Mesothelial cell of epicardium (in vitro differentiated cells): ENCODE data around the gene DUSP1. TPM values are rescaled to one million over a fixed set of nuclear protein-coding genes. Genes with fewer than 3 reads are reported as not detected.

Source experiments
- DNase-seq, 2 experiments: peaks; one replicate each; pipeline ENCODE4 v3.0.0; 2021; ENCODE audit warnings: low spot score in 2 of 2; ENCODE audit not compliant: unreplicated experiment in 2 of 2
- H3K27ac Mint-ChIP-seq: 2 replicates; pipeline ENCODE4 v1.8.0; 2021; ENCODE audit warnings: mixed read lengths
- H3K27me3 Mint-ChIP-seq: 2 replicates; pipeline ENCODE4 v1.8.0; 2021; ENCODE audit warnings: low read depth, mixed read lengths
- H3K36me3 Mint-ChIP-seq: 2 replicates; pipeline ENCODE4 v1.8.0; 2021; ENCODE audit warnings: mixed read lengths
- H3K4me1 Mint-ChIP-seq: 2 replicates; pipeline ENCODE4 v1.8.0; 2021; ENCODE audit warnings: mixed read lengths
- H3K4me3 Mint-ChIP-seq: 2 replicates; pipeline ENCODE4 v1.8.0; 2021; ENCODE audit warnings: mild to moderate bottlenecking, moderate library complexity, mixed read lengths
- H3K9me3 Mint-ChIP-seq: 2 replicates; pipeline ENCODE4 v1.8.0; 2021; ENCODE audit warnings: mixed read lengths
- total RNA-seq: library from RNA; stranded (reverse); gene quantifications from 3 replicates; pipeline ENCODE4 v1.2.1, GENCODE V29; 2021
- TF ChIP-seq, protein P1 (sequence below): fragments of 200-600 bp; sonication (generic); IDR thresholded peaks from one replicate; pipeline ENCODE4 v1.5.0; 2021; ENCODE audit warnings: antibody characterized with exemption; ENCODE audit not compliant: unreplicated experiment

Gene DUSP1
- total RNA-seq, 1 donor from 2014 or later: 116 TPM

DNA sequence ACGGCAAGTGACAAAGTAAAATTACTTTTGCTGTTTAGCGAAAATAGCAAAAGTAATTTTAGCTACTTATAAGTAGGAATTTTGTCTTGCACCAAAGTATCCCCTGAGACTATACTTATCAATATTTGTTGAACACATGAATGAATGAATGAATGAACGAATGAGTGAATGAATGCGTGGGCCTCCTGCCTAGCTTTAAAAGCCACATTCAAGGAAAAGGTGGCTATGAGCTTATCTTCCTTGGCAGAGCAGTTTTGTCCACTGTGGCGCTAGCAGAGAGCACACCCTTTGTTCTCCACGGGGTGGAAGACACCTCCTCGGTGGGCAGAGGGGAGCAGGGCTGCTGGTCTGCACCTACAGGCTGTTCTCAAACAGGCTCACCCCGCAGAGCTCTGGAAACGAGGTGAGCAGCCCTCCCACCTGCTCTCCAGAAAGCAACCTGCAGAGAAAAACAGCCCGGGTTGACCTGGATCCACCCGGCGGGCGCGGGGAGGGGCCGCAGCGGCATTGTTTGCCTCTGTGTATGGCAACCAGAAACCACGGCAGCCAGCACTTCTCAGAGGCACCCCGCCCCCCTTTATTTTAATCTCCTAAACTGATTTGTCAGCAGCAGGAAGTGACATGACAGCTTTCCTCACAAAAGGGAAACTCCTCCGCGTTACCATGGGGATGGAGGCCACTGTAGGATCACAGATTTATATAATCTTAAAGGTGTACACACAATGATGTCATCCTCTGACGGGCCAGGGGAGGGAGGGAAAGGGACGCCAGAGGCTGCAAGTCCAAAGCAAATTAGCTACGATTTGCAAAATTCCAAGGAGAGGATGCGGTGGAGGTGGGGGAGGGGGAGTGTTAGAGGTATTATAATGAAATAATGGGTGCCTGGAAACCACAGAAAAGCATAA is 5.9 kb downstream of the DUSP1 start:
- peaks cover 53% of the 10 kb centered on the region for H3K4me1 Mint-ChIP-seq
- peaks cover 11% of the 10 kb centered on the region for H3K36me3 Mint-ChIP-seq
- no peaks in the 10 kb centered on the region for H3K27me3 Mint-ChIP-seq
- peak overlapping the region; percentile 98 for H3K27ac Mint-ChIP-seq
- H3K9me3 Mint-ChIP-seq: peaks cover 9% of the 10 kb centered on the region
- peak; percentile 81 to 90 for DNase-seq
- TF ChIP-seq, protein P1, sequence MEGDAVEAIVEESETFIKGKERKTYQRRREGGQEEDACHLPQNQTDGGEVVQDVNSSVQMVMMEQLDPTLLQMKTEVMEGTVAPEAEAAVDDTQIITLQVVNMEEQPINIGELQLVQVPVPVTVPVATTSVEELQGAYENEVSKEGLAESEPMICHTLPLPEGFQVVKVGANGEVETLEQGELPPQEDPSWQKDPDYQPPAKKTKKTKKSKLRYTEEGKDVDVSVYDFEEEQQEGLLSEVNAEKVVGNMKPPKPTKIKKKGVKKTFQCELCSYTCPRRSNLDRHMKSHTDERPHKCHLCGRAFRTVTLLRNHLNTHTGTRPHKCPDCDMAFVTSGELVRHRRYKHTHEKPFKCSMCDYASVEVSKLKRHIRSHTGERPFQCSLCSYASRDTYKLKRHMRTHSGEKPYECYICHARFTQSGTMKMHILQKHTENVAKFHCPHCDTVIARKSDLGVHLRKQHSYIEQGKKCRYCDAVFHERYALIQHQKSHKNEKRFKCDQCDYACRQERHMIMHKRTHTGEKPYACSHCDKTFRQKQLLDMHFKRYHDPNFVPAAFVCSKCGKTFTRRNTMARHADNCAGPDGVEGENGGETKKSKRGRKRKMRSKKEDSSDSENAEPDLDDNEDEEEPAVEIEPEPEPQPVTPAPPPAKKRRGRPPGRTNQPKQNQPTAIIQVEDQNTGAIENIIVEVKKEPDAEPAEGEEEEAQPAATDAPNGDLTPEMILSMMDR: no peak
- H3K4me3 Mint-ChIP-seq: peak overlapping the region; percentile 67

DNA sequence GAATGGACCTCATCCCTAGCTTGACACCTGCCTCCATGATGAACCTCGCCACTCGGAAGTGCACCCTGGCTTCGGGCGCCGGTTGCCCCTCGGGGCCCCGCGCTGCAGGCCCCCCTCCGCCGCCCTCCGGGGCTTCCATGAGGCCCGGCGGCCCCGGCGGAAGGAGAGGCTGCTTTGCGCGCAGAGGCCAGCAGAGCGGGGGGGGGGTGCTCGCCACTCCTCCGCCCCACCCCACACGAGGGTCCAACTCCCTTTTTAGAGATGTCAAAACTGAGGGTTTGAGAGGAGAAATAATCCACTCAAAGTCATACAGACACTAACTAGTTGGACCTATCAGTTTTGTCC is 7.9 kb downstream of the DUSP1 start:
- peaks cover 18% of the 10 kb centered on the region for H3K9me3 Mint-ChIP-seq
- H3K27me3 Mint-ChIP-seq: peaks cover 2% of the 10 kb centered on the region
- DNase-seq: no peak
- peaks cover 35% of the 10 kb centered on the region for H3K4me1 Mint-ChIP-seq
- H3K27ac Mint-ChIP-seq: no peak overlapping the region
- no peak overlapping the region for H3K4me3 Mint-ChIP-seq
- H3K36me3 Mint-ChIP-seq: peaks cover 7% of the 10 kb centered on the region
- TF ChIP-seq, protein P1: no peak

DNA sequence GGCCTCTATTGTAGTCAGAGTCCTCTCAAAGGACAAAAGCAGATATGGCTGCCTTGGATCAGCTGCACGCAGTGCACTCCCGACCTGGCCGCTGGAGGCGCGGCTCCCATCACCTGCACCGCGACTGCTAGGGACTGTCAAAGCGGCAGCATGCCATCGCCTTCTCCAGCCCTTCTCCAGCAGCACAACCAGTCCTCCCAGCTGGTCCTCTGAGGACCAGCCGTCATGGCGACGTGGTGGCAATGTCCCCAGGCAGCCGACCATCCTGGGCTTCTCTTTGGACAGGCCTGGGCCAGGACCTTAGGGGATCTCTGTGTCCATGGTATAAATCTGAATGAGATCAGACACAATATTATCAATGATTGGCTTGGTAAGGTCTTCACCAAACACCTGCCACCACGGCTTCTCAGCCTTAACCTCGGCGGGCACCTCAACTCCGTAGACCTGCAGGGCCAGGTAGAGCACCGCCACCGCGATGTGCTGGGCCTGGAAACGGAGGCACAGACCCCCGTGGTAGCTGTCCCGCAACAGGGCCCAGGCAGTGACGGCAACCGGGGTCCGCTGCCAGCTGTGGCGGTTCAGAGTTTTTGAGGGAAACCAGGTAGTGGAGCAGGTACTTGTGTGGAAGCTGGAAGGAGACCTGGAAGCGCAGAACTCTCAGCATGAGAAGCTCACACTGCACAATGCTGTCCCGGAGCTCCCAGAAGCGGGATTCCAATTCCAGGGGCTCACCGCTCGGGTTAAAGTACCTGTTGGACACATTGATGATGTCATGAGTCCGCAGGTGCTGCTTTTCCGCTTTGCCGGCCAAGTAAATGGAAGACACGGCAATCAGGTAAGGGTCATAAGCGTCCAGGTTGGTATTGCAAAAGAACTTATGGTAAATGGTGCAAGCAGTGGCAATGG is 8.5 kb downstream of the DUSP1 start:
- Mint-ChIP-seq H3K4me1 (peaks cover 29% of the 10 kb centered on the region), H3K27me3 (peaks cover 5% of the 10 kb centered on the region), H3K4me3 (no peak overlapping the region), H3K36me3 (peaks cover 6% of the 10 kb centered on the region), H3K9me3 (peaks cover 18% of the 10 kb centered on the region), H3K27ac (no peak overlapping the region)
- DNase-seq: no peak
- TF ChIP-seq, protein P1: no peak

DNA sequence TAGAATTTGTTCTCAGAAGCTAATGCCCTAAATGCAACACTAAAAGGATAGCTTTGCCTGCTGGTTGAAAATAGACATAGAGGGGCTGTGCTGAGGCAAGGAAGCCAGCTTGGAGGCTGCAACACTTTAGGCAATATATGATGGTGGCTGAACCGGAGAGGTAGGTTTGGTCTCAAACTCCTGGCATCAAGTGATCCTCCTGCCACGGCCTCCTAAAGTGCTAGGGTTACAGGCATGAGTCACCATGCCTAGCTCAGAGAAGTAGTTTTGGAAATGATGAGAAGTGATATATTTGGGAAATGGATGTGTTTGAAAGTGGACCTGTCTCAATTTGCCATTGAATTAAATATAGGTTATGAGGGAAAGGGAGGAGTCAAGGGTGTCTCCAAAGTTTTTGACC is 10.0 kb downstream of the DUSP1 start:
- H3K27me3 Mint-ChIP-seq: peaks cover 5% of the 10 kb centered on the region
- H3K4me1 Mint-ChIP-seq: peaks cover 16% of the 10 kb centered on the region
- peaks cover 18% of the 10 kb centered on the region for H3K9me3 Mint-ChIP-seq
- no peak for DNase-seq
- TF ChIP-seq, protein P1: no peak
- peaks cover 5% of the 10 kb centered on the region for H3K36me3 Mint-ChIP-seq
- no peak overlapping the region for H3K27ac Mint-ChIP-seq
- no peak overlapping the region for H3K4me3 Mint-ChIP-seq

DNA sequence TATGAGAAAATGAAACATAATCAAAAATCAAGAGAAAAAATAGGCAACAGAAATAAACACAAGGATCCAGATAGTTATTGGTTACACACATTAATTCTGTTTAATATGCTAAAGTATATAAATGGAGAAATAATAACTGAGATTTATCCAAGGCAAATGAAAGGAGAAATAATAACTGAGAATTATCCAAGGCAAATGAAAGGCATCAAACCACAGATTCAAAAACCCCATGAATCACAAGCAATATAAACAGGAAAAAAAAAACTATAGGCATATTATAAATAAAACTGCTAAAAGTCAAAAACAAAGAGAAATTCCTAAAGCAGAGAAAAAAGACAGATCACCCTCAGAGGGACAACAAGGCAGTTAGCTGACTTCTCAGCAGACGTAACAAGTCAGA is 10.9 kb downstream of the DUSP1 start:
- H3K36me3 Mint-ChIP-seq: peaks cover 5% of the 10 kb centered on the region
- H3K27me3 Mint-ChIP-seq: peaks cover 5% of the 10 kb centered on the region
- no peak overlapping the region for H3K27ac Mint-ChIP-seq
- no peak for DNase-seq
- TF ChIP-seq, protein P1: no peak
- peaks cover 9% of the 10 kb centered on the region for H3K4me1 Mint-ChIP-seq
- no peak overlapping the region for H3K4me3 Mint-ChIP-seq
- H3K9me3 Mint-ChIP-seq: peaks cover 22% of the 10 kb centered on the region
